Fibroblast of the aortic adventitia (primary cell): Measurements from ENCODE around the gene COL4A2. TPM values are rescaled to one million over a fixed set of nuclear protein-coding genes. Genes with fewer than 3 reads are reported as not detected.
"Not testable (repeated sequence)": the region's sequence is repeated elsewhere in the genome, so short reads cannot be mapped to it uniquely, and the experiment has no call there.

Experiments
- DNase-seq: peaks from one replicate; pipeline ENCODE4 v3.0.0-alpha.2; 2010; ENCODE audit warnings: low read depth
- H3K4me3 ChIP-seq: 2 replicates; pipeline ENCODE4 v1.5.1; 2011; ENCODE audit warnings: low read depth, mild to moderate bottlenecking, control low read depth, low read length, moderate library complexity
- CTCF ChIP-seq: IDR thresholded peaks from 2 replicates; pipeline ENCODE4 v1.5.1; 2011; ENCODE audit warnings: mild to moderate bottlenecking, low read length, control low read depth, inconsistent platforms; ENCODE audit not compliant: insufficient read depth
- total RNA-seq: library from RNA; depleted of rRNA; stranded (reverse); fragments of >200 nt; gene quantifications from 2 replicates; pipeline ENCODE4 v1.2.3, GENCODE V29; 2012; ENCODE audit warnings: low replicate concordance

The COL4A2 gene
- total RNA-seq, 1 donor = 53.3 TPM

- H3K4me3 ChIP-seq = no peak overlapping the region
- TF ChIP-seq CTCF = no peak
- no peak for DNase-seq
Measured at GRCh38 chr13:110493613-110494012, 186.5 kb downstream of the COL4A2 start.

- DNase-seq = no peak
- H3K4me3 ChIP-seq = no peak overlapping the region
- no peak for TF ChIP-seq CTCF
Measured at GRCh38 chr13:110495376-110495775, 188.3 kb downstream of the COL4A2 start.

GRCh38 chr13:110495881-110496280 lies 188.8 kb downstream of the COL4A2 start:
- H3K4me3 ChIP-seq = no peak overlapping the region
- DNase-seq = no peak
- no peak for TF ChIP-seq CTCF

DNA sequence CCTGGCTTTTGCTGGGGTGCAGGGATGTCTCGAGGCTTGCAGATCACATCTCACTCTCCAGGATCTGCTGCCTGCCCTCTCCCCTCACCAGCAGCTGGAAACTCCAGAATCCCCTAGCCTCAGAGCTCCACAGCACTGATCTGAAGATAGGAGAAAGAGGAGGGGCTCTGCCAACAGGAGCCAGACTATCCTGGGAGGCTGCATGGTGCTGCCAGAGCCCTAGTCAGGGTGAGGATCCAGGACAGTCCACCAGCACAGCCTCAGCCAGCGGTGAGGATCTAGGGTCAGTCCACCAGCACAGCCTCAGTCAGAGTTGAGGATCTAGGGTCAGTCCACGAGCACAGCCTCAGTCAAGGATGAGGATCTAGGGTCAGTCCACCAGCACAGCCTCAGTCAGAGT lies 189.2 kb downstream of the COL4A2 start:
- H3K4me3 ChIP-seq = no peak overlapping the region
- TF ChIP-seq CTCF = no peak
- DNase-seq = no peak

- TF ChIP-seq CTCF = no peak
- H3K4me3 ChIP-seq = no peak overlapping the region
- DNase-seq = no peak
Measured at GRCh38 chr13:110497003-110497402, 189.9 kb downstream of the COL4A2 start.

- H3K4me3 ChIP-seq, DNase-seq: not testable (repeated sequence)
Measured at GRCh38 chr13:110497896-110498295, 190.8 kb downstream of the COL4A2 start.

DNA sequence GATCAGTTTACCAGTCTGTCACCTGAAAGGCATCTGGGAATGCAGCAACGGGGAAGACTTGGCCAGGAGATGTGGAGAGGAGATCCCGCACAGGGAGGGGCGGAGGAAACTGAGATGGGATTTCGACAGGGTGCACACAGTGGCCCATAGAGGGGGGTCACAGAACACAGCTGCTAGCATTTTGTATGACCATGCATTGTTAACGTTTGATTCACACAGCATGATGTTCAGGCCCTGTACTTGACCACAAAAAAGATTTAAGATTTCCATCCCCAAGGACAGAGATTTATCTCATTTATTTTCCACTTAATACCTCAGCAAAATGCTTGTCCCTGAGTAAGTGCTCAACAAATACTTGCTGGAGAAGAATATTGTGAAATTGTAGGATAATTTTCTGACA lies 191.2 kb downstream of the COL4A2 start:
- no peak for DNase-seq
- TF ChIP-seq CTCF = no peak
- no peak overlapping the region for H3K4me3 ChIP-seq

- no peak for DNase-seq
- no peak overlapping the region for H3K4me3 ChIP-seq
- TF ChIP-seq CTCF = no peak
Measured at GRCh38 chr13:110498765-110499164, 191.7 kb downstream of the COL4A2 start.
